IMR-90 (cell line): Measurements from ENCODE around the gene EDIL3. TPM values are rescaled to one million over a fixed set of nuclear protein-coding genes. Genes with fewer than 3 reads are reported as not detected.
A peak's percentile ranks its signal among the peaks of the same experiment; 100 is the strongest.

Experiments used
- ATAC-seq: fragments of 200-7000 bp; cut with Tn5 transposase; 2 replicates; pipeline ENCODE4 v1.9.1; 2020; ENCODE audit warnings: low read depth, mild to moderate bottlenecking, moderate library complexity
- BruUV-seq: library from RNA; stranded (reverse); fragments of 400-500 nt; replicated peaks from 2 replicates; lab custom pipeline; 2021; lab: Mats Ljungman, UMichigan
- CTCF ChIA-PET: fragments of 300-600 bp; formaldehyde crosslinking; extraction: SDS; loops from one replicate; lab custom pipeline; 2021; ENCODE audit warnings: antibody characterized with exemption; lab: Yijun Ruan, JAX
- POLR2A ChIA-PET: fragments of 300-600 bp; sonication (Branson Sonifier 250); formaldehyde crosslinking; loops from one replicate; lab custom pipeline; 2022; ENCODE audit warnings: antibody characterized with exemption; ENCODE audit not compliant: unreplicated experiment; lab: Charles Lee
- DNase-seq: peaks from one replicate; pipeline ENCODE4 v3.0.0; 2013
- H2AFZ ChIP-seq: replicated peaks from 2 replicates; pipeline ENCODE3; 2013; ENCODE audit warnings: low read length, mild to moderate bottlenecking; ENCODE audit not compliant: poor library complexity
- H2AK5ac ChIP-seq: 2 replicates; pipeline ENCODE4 v1.6.1; 2013; ENCODE audit warnings: low read depth, low read length, inconsistent platforms
- H2AK9ac ChIP-seq: replicated peaks from 2 replicates; pipeline ENCODE3; 2013; ENCODE audit warnings: mild to moderate bottlenecking, low read depth, low read length, moderate library complexity; ENCODE audit not compliant: poor library complexity
- H2BK120ac ChIP-seq: 2 replicates; pipeline ENCODE4 v1.6.1; 2013; ENCODE audit warnings: low read depth, low read length, inconsistent platforms
- H2BK15ac ChIP-seq: 3 replicates; pipeline ENCODE4 v1.6.1; 2013; ENCODE audit warnings: low read depth, low read length, inconsistent platforms
- H2BK20ac ChIP-seq: 2 replicates; pipeline ENCODE4 v1.6.1; 2013; ENCODE audit warnings: low read depth, mild to moderate bottlenecking, inconsistent platforms, low read length, moderate library complexity
- H2BK5ac ChIP-seq: 2 replicates; pipeline ENCODE4 v1.6.1; 2013; ENCODE audit warnings: mild to moderate bottlenecking, low read depth, low read length, inconsistent platforms; ENCODE audit not compliant: poor library complexity, severe bottlenecking
- H3K14ac ChIP-seq: replicated peaks from 2 replicates; pipeline ENCODE4 v1.6.1; 2013; ENCODE audit warnings: low read depth, low read length, inconsistent platforms
- H3K18ac ChIP-seq: 2 replicates; pipeline ENCODE4 v1.6.1; 2013; ENCODE audit warnings: low read depth, low read length, control low read depth
- H3K23ac ChIP-seq: 2 replicates; pipeline ENCODE4 v1.6.1; 2013; ENCODE audit warnings: low read depth, low read length, inconsistent platforms
- H3K27ac ChIP-seq: 2 replicates; pipeline ENCODE4 v1.5.1; 2013; ENCODE audit warnings: mild to moderate bottlenecking, control low read depth, low read length; ENCODE audit not compliant: insufficient read depth
- H3K27me3 ChIP-seq: 2 replicates; pipeline ENCODE4 v1.6.1; 2013; ENCODE audit warnings: low read length; ENCODE audit not compliant: control insufficient read depth, insufficient read depth
- H3K36me3 ChIP-seq: 2 replicates; pipeline ENCODE4 v1.6.1; 2013; ENCODE audit warnings: low read length, mixed read lengths; ENCODE audit not compliant: control insufficient read depth, insufficient read depth
- H3K4ac ChIP-seq: 2 replicates; pipeline ENCODE4 v1.6.1; 2013; ENCODE audit warnings: low read depth, low read length, inconsistent platforms
- H3K4me1 ChIP-seq: 2 replicates; pipeline ENCODE4 v1.6.1; 2013; ENCODE audit warnings: low read length, mixed read lengths; ENCODE audit not compliant: control insufficient read depth, insufficient read depth
- H3K4me2 ChIP-seq: 2 replicates; pipeline ENCODE4 v1.6.1; 2013; ENCODE audit warnings: low read depth, mild to moderate bottlenecking, control low read depth, low read length, moderate library complexity
- H3K4me3 ChIP-seq: 2 replicates; pipeline ENCODE4 v1.5.1; 2013; ENCODE audit warnings: low read depth, mild to moderate bottlenecking, control low read depth, low read length, moderate library complexity; ENCODE audit not compliant: insufficient read depth
- H3K56ac ChIP-seq: 2 replicates; pipeline ENCODE4 v1.6.1; 2013; ENCODE audit warnings: low read length, inconsistent platforms; ENCODE audit not compliant: insufficient read depth; ENCODE audit errors: extremely low read depth
- H3K79me1 ChIP-seq, 2 experiments: 2 replicates each; pipeline ENCODE4 v1.6.1; 2013; ENCODE audit warnings: low read length in 2 of 2, inconsistent platforms in 1 of 2, low read depth in 1 of 2
- H3K9ac ChIP-seq: 2 replicates; pipeline ENCODE4 v1.6.1; 2013; ENCODE audit warnings: low read depth, low read length, control low read depth
- H3K9me1 ChIP-seq: 2 replicates; pipeline ENCODE4 v1.6.1; 2013; ENCODE audit warnings: low read length, inconsistent platforms; ENCODE audit not compliant: insufficient read depth
- H3K9me3 ChIP-seq: 2 replicates; pipeline ENCODE4 v1.6.1; 2013; ENCODE audit warnings: low read length; ENCODE audit not compliant: control insufficient read depth, insufficient read depth
- H4K20me1 ChIP-seq: 2 replicates; pipeline ENCODE4 v1.6.1; 2013; ENCODE audit warnings: low read length, inconsistent platforms; ENCODE audit not compliant: insufficient read depth
- H4K5ac ChIP-seq: 2 replicates; pipeline ENCODE4 v1.6.1; 2013; ENCODE audit warnings: mild to moderate bottlenecking, low read depth, low read length, control low read depth
- H4K8ac ChIP-seq, 2 experiments: 2 replicates each; pipeline ENCODE4 v1.6.1; 2013; ENCODE audit warnings: low read depth in 2 of 2, low read length in 2 of 2, control low read depth in 1 of 2, inconsistent platforms in 1 of 2
- H4K91ac ChIP-seq: 2 replicates; pipeline ENCODE4 v1.6.1; 2013; ENCODE audit warnings: low read depth, low read length, inconsistent platforms; ENCODE audit not compliant: insufficient read depth
- BHLHE40 ChIP-seq: fragments of 150-350 bp; IDR thresholded peaks from 2 replicates; pipeline ENCODE4 v1.6.1; 2016; ENCODE audit warnings: mild to moderate bottlenecking, low read depth, low read length
- CEBPB ChIP-seq: IDR thresholded peaks from 2 replicates; pipeline ENCODE4 v1.6.1; 2012; ENCODE audit warnings: low read depth, low read length, improper control_type of control experiment
- CHD1 ChIP-seq: IDR thresholded peaks from 2 replicates; pipeline ENCODE4 v1.6.1; 2012; ENCODE audit warnings: low read depth, low read length, improper control_type of control experiment
- CTCF ChIP-seq: conservative IDR thresholded peaks from 2 replicates; pipeline ENCODE4 v1.5.1; 2012; ENCODE audit warnings: mild to moderate bottlenecking, low read depth, low read length, improper control_type of control experiment
- ELK1 ChIP-seq: fragments of 150-350 bp; IDR thresholded peaks from 2 replicates; pipeline ENCODE4 v1.6.1; 2016; ENCODE audit warnings: low read depth, mild to moderate bottlenecking, low read length, moderate library complexity, borderline replicate concordance
- FOS ChIP-seq: fragments of 150-350 bp; IDR thresholded peaks from 2 replicates; pipeline ENCODE4 v1.6.1; 2016; ENCODE audit warnings: low read depth, low read length
- MAFK ChIP-seq: IDR thresholded peaks from 2 replicates; pipeline ENCODE4 v1.6.1; 2012; ENCODE audit warnings: low read depth, low read length, improper control_type of control experiment
- MAZ ChIP-seq: IDR thresholded peaks from 2 replicates; pipeline ENCODE4 v1.6.1; 2012; ENCODE audit warnings: low read depth, mild to moderate bottlenecking, low read length, improper control_type of control experiment, moderate library complexity, borderline replicate concordance
- MXI1 ChIP-seq: IDR thresholded peaks from 2 replicates; pipeline ENCODE4 v1.6.1; 2012; ENCODE audit warnings: low read depth, mild to moderate bottlenecking, low read length, moderate library complexity, borderline replicate concordance
- POLR2A ChIP-seq: IDR thresholded peaks from 2 replicates; pipeline ENCODE4 v1.6.1; 2012; ENCODE audit warnings: mild to moderate bottlenecking, low read depth, low read length
- RAD21 ChIP-seq: IDR thresholded peaks from 2 replicates; pipeline ENCODE4 v1.6.1; 2012; ENCODE audit warnings: low read length, improper control_type of control experiment
- RCOR1 ChIP-seq: IDR thresholded peaks from 2 replicates; pipeline ENCODE4 v1.6.1; 2012; ENCODE audit warnings: mild to moderate bottlenecking, low read length, improper control_type of control experiment; ENCODE audit not compliant: insufficient replicate concordance
- RFX5 ChIP-seq: IDR thresholded peaks from 2 replicates; pipeline ENCODE4 v1.8.0; 2012; ENCODE audit warnings: low read depth, mild to moderate bottlenecking, low read length, moderate library complexity
- USF2 ChIP-seq: fragments of 150-350 bp; IDR thresholded peaks from 2 replicates; pipeline ENCODE4 v1.6.1; 2017; ENCODE audit warnings: mild to moderate bottlenecking, antibody characterized with exemption, low read length, low read depth
- WGBS, 2 experiments: methylation state at CpG; one replicate each; pipeline versions ENCODE4 v1.1.5 to v1.1.7; 2013; ENCODE audit warnings: missing lambda C conversion rate in 2 of 2; ENCODE audit not compliant: insufficient read length in 1 of 2; ENCODE audit errors: extremely low coverage in 2 of 2; 5-methylcytosine and 5-hydroxymethylcytosine counted together
- dilution Hi-C: fragments of 300-500 bp; cut with HindIII; formaldehyde crosslinking; loops from one replicate; pipeline ENCODE4 v1.14.3; 2018; ENCODE audit warnings: low sequenced_read_pairs; ENCODE audit not compliant: unreplicated experiment
- in situ Hi-C: fragments of 300-500 bp; cut with MboI; formaldehyde crosslinking; loops from 3 replicates; pipeline ENCODE4 v1.14.3; 2019; ENCODE audit warnings: low sequenced_read_pairs, inconsistent platforms, mixed read lengths
- intact Hi-C: fragments of 100-400 bp; cut with micrococcal nuclease; formaldehyde crosslinking; loops from 2 replicates; pipeline ENCODE4 v1.10.0; 2022
- polyA plus RNA-seq, 3 experiments: library from polyadenylated mRNA; depleted of rRNA; stranded (reverse); fragments of >200 nt; gene quantifications; 2 replicates each; pipeline ENCODE4 v1.2.3, GENCODE V29; 2012; ENCODE audit warnings: low replicate concordance in 1 of 3
- total RNA-seq: library from RNA; depleted of rRNA; stranded (reverse); fragments of >200 nt; gene quantifications from 2 replicates; pipeline ENCODE4 v1.2.3, GENCODE V29; 2012

Gene EDIL3
- total and polyA plus RNA-seq, 2 of the 4 experiments (the other 2 are of a cell fraction): 55.5 to 82.8 TPM

- H4K8ac ChIP-seq: peak overlapping the region; percentile 12 to 25; a peak in 2 of 4 replicates
- no peak overlapping the region for H3K4me2 ChIP-seq
- H4K91ac ChIP-seq: peak overlapping the region; percentile 56
- H2AK9ac ChIP-seq: no peak overlapping the region
- TF ChIP-seq MAFK: no peak
- TF ChIP-seq MXI1: no peak
- TF ChIP-seq CTCF: no peak
- TF ChIP-seq RFX5: no peak
- TF ChIP-seq ELK1: no peak
- no peak for TF ChIP-seq USF2
- TF ChIP-seq CHD1: no peak
- TF ChIP-seq CEBPB: no peak
- TF ChIP-seq POLR2A: no peak
- TF ChIP-seq FOS: no peak
- no peak for TF ChIP-seq RCOR1
- no peak for TF ChIP-seq RAD21
- no peak for TF ChIP-seq BHLHE40
- TF ChIP-seq MAZ: no peak
- no peaks in the 10 kb centered on the region for H3K27me3 ChIP-seq
- H3K56ac ChIP-seq: no peak overlapping the region
- no peak overlapping the region for H3K9ac ChIP-seq
- peaks cover 2% of the 10 kb centered on the region; the same call in 1 of the 2 replicates for H3K9me3 ChIP-seq
- peak overlapping the region; percentile 31; the same call in 1 of the 3 replicates for H2BK15ac ChIP-seq
- no peak for DNase-seq
- peak overlapping the region; percentile 63 for H2BK120ac ChIP-seq
- intact Hi-C loops (no loop called here), dilution Hi-C loops (no loop called here), in situ Hi-C loops (no loop called here)
- H3K27ac ChIP-seq: no peak overlapping the region
- peaks cover 26% of the 10 kb centered on the region for H3K4me1 ChIP-seq
- H3K14ac ChIP-seq: 0 out of 2 replicates have a peak overlapping the region, but pooled peaks have one; percentile 2
- no CpG with 5 or more reads among the region's 4 CpGs for WGBS, 2 experiments
- no peaks in the 10 kb centered on the region for H3K79me1 ChIP-seq
- peak overlapping the region; percentile 26; the same call in 1 of the 2 replicates for H4K5ac ChIP-seq
- no peaks in the 10 kb centered on the region for H4K20me1 ChIP-seq
- BruUV-seq: no TSS peak
- H2AFZ ChIP-seq: no peak overlapping the region
- H3K36me3 ChIP-seq: no peaks in the 10 kb centered on the region
- no peak overlapping the region for H3K23ac ChIP-seq
- peak overlapping the region; percentile 65 for H3K4ac ChIP-seq
- CTCF ChIA-PET: interaction anchor here (0.8 kb wide), 1 partner anchor 80 kb away, joined by 3 read pairs; no protein-coding TSS in a partner anchor
- peaks cover 6% of the 10 kb centered on the region for H3K9me1 ChIP-seq
- peak overlapping the region; percentile 60 for H2BK20ac ChIP-seq
- ATAC-seq: no peak
- no peak overlapping the region for H3K4me3 ChIP-seq
- POLR2A ChIA-PET: no interaction called here
- no peak overlapping the region for H2BK5ac ChIP-seq
- peak overlapping the region; percentile 75; the same call in 1 of the 2 replicates for H3K18ac ChIP-seq
- H2AK5ac ChIP-seq: peak overlapping the region; percentile 62
Measured at GRCh38 chr5:83922699-83923098, 462.0 kb downstream of the EDIL3 start.
